H1 (cell line): Measurements from ENCODE around the gene ELL2. TPM values are rescaled to one million over a fixed set of nuclear protein-coding genes. Genes with fewer than 3 reads are reported as not detected.

Experiments
- CBX8 ChIP-seq: fragments of 300-800, 300-1000 bp; sonication (generic); IDR thresholded peaks from 2 replicates; pipeline ENCODE4 v1.7.1; 2016; ENCODE audit warnings: low read depth, low read length, borderline replicate concordance
- CREB1 ChIP-seq: IDR thresholded peaks from 2 replicates; pipeline ENCODE4 v1.6.1; 2012; ENCODE audit warnings: inconsistent platforms
- EP300 ChIP-seq, 2 experiments: IDR thresholded peaks; 1 replicate in 1 of 2; 2 replicates in 1 of 2; pipeline ENCODE4 v1.6.1; 2011 to 2012; ENCODE audit warnings: low read depth in 2 of 2, low read length in 2 of 2, mild to moderate bottlenecking in 2 of 2, borderline replicate concordance in 1 of 2, inconsistent platforms in 1 of 2, moderate library complexity in 1 of 2
- SP1 ChIP-seq: IDR thresholded peaks from 2 replicates; pipeline ENCODE4 v1.6.1; 2011; ENCODE audit warnings: low read depth, low read length
- SRF ChIP-seq: IDR thresholded peaks from 2 replicates; pipeline ENCODE4 v1.6.1; 2011; ENCODE audit warnings: mild to moderate bottlenecking, low read depth, low read length, moderate library complexity
- YY1 ChIP-seq: IDR thresholded peaks from 2 replicates; pipeline ENCODE4 v1.6.1; 2011; ENCODE audit warnings: low read depth, mild to moderate bottlenecking, low read length
- polyA plus RNA-seq, 7 experiments: library from polyadenylated mRNA; depleted of rRNA in 3 of 7; stranded (reverse) in 5 of 7; unstranded in 2 of 7; fragments of >200 nt in 5 of 7; fragments of 200-250 nt in 2 of 7; gene quantifications; 1 replicate in 5 of 7; 2 replicates in 1 of 7; 4 replicates in 1 of 7; pipeline versions ENCODE4 v1.2.1 to v1.2.3, GENCODE V29; 2011 to 2013; ENCODE audit warnings: missing spikeins in 2 of 7, mixed read lengths in 2 of 7
- total RNA-seq: library from RNA; stranded (reverse); fragmentation: NEBNext Ultra II Directional; extraction: Animal tissue kit (Norgen Biotek cat#: 25700); gene quantifications from 2 replicates; pipeline ENCODE4 v1.2.1, GENCODE V29; 2021
- TF ChIP-seq, protein P1 (sequence below): fragments of 300-600 bp; sonication (generic); IDR thresholded peaks from 2 replicates; pipeline ENCODE4 v1.7.1; 2012; ENCODE audit warnings: low read length, moderate library complexity, mild to moderate bottlenecking, inconsistent platforms; ENCODE audit not compliant: insufficient replicate concordance
- TF ChIP-seq, protein P2 (sequence below): IDR thresholded peaks from 2 replicates; pipeline ENCODE4 v1.6.1; 2011; ENCODE audit warnings: low read depth, mild to moderate bottlenecking, low read length; ENCODE audit not compliant: insufficient read depth
- TF ChIP-seq, protein P3 (sequence below): IDR thresholded peaks from 2 replicates; pipeline ENCODE4 v1.6.1; 2012; ENCODE audit warnings: low read length, inconsistent platforms

The ELL2 gene
- total and polyA plus RNA-seq, 2 of the 8 experiments (the other 6 are each of a cell fraction or from before 2014, with no cell fraction given): 6.3 to 29.4 TPM

DNA sequence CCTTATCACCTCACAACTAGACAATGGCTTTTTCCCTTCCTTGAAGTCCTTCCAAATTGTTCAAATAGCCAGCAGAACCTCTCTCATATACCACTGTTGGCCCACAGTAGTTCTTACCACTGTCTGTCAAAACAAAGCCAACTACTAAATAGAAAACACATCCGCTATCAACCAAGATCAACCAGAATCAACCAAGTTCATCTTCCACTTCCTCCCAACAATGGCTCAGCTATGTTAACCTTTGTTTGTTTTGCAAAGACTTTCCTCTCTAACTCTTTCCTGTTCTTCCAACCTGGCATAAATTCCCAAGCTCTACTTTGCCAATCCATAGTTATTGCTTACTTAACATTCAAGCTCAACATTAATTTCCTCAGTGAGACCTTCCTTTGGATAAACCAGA, 15.2 kb downstream of the ELL2 start (continued):
- TF ChIP-seq, protein P1, sequence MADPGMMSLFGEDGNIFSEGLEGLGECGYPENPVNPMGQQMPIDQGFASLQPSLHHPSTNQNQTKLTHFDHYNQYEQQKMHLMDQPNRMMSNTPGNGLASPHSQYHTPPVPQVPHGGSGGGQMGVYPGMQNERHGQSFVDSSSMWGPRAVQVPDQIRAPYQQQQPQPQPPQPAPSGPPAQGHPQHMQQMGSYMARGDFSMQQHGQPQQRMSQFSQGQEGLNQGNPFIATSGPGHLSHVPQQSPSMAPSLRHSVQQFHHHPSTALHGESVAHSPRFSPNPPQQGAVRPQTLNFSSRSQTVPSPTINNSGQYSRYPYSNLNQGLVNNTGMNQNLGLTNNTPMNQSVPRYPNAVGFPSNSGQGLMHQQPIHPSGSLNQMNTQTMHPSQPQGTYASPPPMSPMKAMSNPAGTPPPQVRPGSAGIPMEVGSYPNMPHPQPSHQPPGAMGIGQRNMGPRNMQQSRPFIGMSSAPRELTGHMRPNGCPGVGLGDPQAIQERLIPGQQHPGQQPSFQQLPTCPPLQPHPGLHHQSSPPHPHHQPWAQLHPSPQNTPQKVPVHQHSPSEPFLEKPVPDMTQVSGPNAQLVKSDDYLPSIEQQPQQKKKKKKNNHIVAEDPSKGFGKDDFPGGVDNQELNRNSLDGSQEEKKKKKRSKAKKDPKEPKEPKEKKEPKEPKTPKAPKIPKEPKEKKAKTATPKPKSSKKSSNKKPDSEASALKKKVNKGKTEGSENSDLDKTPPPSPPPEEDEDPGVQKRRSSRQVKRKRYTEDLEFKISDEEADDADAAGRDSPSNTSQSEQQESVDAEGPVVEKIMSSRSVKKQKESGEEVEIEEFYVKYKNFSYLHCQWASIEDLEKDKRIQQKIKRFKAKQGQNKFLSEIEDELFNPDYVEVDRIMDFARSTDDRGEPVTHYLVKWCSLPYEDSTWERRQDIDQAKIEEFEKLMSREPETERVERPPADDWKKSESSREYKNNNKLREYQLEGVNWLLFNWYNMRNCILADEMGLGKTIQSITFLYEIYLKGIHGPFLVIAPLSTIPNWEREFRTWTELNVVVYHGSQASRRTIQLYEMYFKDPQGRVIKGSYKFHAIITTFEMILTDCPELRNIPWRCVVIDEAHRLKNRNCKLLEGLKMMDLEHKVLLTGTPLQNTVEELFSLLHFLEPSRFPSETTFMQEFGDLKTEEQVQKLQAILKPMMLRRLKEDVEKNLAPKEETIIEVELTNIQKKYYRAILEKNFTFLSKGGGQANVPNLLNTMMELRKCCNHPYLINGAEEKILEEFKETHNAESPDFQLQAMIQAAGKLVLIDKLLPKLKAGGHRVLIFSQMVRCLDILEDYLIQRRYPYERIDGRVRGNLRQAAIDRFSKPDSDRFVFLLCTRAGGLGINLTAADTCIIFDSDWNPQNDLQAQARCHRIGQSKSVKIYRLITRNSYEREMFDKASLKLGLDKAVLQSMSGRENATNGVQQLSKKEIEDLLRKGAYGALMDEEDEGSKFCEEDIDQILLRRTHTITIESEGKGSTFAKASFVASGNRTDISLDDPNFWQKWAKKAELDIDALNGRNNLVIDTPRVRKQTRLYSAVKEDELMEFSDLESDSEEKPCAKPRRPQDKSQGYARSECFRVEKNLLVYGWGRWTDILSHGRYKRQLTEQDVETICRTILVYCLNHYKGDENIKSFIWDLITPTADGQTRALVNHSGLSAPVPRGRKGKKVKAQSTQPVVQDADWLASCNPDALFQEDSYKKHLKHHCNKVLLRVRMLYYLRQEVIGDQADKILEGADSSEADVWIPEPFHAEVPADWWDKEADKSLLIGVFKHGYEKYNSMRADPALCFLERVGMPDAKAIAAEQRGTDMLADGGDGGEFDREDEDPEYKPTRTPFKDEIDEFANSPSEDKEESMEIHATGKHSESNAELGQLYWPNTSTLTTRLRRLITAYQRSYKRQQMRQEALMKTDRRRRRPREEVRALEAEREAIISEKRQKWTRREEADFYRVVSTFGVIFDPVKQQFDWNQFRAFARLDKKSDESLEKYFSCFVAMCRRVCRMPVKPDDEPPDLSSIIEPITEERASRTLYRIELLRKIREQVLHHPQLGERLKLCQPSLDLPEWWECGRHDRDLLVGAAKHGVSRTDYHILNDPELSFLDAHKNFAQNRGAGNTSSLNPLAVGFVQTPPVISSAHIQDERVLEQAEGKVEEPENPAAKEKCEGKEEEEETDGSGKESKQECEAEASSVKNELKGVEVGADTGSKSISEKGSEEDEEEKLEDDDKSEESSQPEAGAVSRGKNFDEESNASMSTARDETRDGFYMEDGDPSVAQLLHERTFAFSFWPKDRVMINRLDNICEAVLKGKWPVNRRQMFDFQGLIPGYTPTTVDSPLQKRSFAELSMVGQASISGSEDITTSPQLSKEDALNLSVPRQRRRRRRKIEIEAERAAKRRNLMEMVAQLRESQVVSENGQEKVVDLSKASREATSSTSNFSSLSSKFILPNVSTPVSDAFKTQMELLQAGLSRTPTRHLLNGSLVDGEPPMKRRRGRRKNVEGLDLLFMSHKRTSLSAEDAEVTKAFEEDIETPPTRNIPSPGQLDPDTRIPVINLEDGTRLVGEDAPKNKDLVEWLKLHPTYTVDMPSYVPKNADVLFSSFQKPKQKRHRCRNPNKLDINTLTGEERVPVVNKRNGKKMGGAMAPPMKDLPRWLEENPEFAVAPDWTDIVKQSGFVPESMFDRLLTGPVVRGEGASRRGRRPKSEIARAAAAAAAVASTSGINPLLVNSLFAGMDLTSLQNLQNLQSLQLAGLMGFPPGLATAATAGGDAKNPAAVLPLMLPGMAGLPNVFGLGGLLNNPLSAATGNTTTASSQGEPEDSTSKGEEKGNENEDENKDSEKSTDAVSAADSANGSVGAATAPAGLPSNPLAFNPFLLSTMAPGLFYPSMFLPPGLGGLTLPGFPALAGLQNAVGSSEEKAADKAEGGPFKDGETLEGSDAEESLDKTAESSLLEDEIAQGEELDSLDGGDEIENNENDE: no peak
- TF ChIP-seq SRF (no peak), CREB1 (no peak), YY1 (no peak), EP300 (IDR thresholded peaks at IDR 0.05; ENCODE audit: borderline replicate concordance in 1 of 2, low read depth in 2 of 2, low read length in 2 of 2) (no peak), CBX8 (no peak), SP1 (no peak)
- TF ChIP-seq, protein P2, sequence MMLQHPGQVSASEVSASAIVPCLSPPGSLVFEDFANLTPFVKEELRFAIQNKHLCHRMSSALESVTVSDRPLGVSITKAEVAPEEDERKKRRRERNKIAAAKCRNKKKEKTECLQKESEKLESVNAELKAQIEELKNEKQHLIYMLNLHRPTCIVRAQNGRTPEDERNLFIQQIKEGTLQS: no peak
- TF ChIP-seq, protein P3, sequence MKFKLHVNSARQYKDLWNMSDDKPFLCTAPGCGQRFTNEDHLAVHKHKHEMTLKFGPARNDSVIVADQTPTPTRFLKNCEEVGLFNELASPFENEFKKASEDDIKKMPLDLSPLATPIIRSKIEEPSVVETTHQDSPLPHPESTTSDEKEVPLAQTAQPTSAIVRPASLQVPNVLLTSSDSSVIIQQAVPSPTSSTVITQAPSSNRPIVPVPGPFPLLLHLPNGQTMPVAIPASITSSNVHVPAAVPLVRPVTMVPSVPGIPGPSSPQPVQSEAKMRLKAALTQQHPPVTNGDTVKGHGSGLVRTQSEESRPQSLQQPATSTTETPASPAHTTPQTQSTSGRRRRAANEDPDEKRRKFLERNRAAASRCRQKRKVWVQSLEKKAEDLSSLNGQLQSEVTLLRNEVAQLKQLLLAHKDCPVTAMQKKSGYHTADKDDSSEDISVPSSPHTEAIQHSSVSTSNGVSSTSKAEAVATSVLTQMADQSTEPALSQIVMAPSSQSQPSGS: no peak
